ENCODE measurements around the gene ITGAV.

The ITGAV gene

DNA sequence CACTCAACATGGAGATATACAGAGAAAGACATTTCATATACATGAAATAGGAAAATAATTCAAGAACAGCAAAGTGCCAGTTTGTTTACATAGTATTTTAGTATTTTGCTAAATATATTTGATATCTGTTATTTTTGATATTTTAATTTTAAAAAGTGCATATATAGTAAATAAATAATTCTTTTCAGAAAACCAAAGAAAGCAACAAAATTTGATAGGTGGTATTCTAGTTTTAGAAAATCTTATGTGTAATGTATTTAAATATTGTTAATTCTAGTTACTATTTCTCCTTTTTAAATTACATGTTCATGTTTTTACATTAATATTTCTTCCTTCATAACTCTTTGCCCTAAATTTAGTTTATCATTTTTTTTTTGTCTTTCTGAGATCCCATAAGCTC is 69.5 kb downstream of the ITGAV start:
- in situ Hi-C loops (cut with HindIII; ENCODE audit: low sequenced_read_pairs): no loop called here

DNA sequence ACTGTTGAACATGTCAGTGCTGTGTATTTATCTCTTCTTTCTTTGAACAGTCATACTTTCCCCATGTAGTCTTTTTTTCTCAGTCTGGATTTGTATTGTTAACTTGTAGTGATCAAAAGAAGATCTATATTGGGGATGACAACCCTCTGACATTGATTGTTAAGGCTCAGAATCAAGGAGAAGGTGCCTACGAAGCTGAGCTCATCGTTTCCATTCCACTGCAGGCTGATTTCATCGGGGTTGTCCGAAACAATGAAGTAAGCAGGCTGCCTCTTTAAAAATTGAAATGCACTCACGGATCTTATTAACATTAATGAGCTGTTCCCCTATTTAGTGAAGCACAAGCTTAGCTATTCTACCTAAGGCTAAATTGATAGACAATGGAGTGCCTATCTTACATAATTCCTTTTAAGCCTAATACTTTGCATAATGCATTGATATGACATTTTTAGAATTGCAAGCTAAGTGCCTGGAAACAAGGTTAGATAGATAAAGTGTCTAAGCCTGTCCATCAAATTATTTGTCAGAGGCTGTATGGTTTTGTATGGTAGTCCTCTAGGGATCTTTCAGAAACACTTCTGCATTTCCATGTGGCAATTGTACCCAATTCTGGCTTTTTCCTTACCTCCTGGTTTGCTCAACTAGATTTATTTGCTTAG is 74.7 kb downstream of the ITGAV start:
- in situ Hi-C loops (cut with HindIII; ENCODE audit: low sequenced_read_pairs): no loop called here

DNA sequence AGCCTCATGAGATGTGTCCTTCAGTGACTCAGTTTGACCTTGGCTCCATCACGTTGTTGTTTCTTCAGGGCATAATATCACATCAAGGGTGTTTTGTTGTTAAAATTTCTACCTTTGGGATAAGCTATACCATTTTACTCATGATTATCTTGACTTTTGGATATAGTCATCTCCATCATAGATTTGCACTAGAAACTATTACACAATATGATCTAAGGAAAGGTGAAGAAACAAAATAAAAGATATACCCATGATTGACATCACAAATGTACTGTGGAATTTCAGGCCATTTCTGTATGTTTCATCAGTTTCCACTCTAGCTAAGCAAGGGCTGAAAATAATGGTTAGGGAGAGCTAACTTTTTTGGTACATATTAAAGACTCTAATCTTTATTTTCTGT is 79.3 kb downstream of the ITGAV start:
- in situ Hi-C loops (cut with HindIII; ENCODE audit: low sequenced_read_pairs): no loop called here

DNA sequence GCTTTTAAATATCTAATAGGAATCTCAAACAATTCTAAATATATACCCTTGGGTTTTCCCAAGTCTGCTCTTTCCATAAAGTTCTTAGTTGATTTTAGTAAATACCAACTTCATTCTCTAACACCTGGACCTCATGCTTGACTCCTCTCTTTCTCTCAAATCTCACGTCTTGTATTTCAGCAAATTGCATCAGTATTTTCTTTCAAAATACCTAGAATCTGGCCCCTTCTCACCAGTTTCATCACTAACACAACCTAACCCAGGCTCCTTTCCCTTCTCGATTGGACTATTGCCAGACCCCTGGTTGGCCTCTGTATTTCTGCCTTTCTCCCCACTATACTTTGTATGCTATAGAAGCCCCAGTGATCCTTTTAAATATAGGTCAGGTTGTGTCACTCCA is 81.0 kb downstream of the ITGAV start:
- in situ Hi-C loops (cut with HindIII; ENCODE audit: low sequenced_read_pairs): no loop called here

DNA sequence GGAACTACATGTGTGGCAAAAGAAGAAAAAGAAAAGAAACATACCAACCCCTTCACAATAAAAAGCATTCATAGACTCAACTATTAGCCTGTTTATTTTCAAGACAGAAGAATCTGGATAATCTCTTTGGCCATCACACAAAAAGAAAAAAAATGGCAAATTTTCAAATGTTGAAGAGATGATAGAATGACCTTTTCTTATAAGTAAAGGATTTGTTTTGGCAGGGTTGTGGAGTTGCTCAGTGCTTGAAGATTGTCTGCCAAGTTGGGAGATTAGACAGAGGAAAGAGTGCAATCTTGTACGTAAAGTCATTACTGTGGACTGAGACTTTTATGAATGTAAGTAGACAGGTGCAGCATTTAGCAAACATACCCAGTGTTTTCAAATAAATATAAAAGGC is 85.5 kb downstream of the ITGAV start:
- in situ Hi-C loops (cut with HindIII; ENCODE audit: low sequenced_read_pairs): no loop called here

GRCh38 chr2:186683341-186683740 is 93.5 kb downstream of the ITGAV start:
- in situ Hi-C loops (cut with HindIII; ENCODE audit: low sequenced_read_pairs): no loop called here

DNA sequence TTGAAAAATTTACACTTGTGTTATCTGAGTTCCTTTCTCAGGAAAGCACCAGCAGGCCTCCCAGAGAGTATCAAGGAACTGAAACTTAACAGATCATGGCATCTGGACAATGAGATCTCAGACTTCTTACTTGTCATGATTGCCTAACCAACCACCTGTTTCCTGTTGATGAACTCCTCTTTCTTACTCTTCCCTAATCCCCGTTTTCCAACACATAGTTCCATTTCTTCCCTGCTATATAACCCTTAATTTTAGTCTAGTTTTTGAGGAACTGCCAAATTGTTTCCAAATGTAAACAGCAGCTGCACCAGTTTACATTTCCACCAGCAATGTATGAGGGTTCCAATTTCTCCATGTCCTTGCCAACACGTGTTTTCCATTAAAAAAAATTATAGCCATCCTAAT is 98.0 kb downstream of the ITGAV start:
- in situ Hi-C loops (cut with HindIII; ENCODE audit: low sequenced_read_pairs): no loop called here

- in situ Hi-C loops (cut with HindIII; ENCODE audit: low sequenced_read_pairs): no loop called here
Measured at GRCh38 chr2:186688813-186689212, 99.0 kb downstream of the ITGAV start.

DNA sequence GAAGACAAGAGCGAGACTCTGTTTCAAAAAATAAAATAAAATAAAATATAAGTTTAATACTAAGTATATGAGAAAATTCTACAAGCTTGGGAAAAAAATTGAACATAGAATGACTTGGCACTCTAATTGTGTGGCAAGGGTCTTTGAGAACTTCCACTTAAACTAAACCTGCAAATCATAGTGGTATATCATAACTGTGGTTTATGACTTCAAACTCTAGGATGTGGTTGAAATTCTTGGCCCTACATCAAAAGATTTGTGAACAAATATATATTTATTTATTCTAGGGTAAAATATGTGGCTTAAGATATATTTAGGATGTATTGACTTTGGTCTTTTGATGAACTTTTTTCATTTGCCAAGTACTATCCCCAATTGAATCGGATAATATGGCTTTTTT is 100.9 kb downstream of the ITGAV start:
- in situ Hi-C loops (cut with HindIII; ENCODE audit: low sequenced_read_pairs): no loop called here

DNA sequence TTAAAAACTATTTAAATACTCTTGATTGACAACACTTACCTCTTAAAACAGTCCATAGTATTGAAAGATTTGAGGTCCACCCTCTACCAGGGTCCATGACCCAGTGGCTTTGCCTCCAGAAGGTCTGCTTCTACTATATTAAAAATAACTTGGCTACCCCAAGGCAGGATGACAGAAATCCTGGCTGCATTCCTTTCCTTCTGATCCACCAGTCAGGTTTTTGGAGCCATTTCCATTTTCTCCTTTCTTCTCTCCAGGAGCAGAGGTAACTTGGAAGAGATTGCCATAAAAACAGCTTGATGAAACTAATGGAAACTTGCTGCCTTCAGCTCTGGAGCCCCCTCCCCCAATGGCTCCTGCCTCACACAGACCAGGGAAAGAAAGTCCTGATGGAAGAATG is 101.4 kb downstream of the ITGAV start:
- in situ Hi-C loops (cut with HindIII; ENCODE audit: low sequenced_read_pairs): no loop called here

DNA sequence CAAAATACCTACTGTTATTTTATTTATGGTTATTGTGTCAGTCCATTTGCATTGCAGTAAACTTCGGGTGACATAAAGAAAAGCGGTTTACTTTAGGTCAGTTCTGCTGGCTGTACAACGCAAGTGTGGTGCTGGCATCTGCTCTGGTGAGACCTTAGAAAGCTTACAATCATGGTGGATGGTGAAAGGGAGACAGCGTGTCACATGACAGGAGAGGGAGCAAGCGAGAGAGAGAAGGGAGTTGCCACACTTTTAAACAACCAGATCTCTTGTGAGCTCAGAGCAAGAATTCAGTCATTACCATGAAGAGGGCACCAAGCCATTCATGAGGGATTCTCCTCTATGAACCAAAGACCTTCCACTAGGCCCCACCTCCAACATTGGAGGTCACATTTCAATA is 102.0 kb downstream of the ITGAV start:
- in situ Hi-C loops (cut with HindIII; ENCODE audit: low sequenced_read_pairs): no loop called here

GRCh38 chr2:186693446-186693832 is 103.6 kb downstream of the ITGAV start:
- in situ Hi-C loops (cut with HindIII; ENCODE audit: low sequenced_read_pairs): no loop called here

- in situ Hi-C loops (cut with HindIII; ENCODE audit: low sequenced_read_pairs): no loop called here
Measured at GRCh38 chr2:186695081-186695756, 105.4 kb downstream of the ITGAV start.

- in situ Hi-C loops (cut with HindIII; ENCODE audit: low sequenced_read_pairs): no loop called here
Measured at GRCh38 chr2:186696290-186696689, 106.4 kb downstream of the ITGAV start.

DNA sequence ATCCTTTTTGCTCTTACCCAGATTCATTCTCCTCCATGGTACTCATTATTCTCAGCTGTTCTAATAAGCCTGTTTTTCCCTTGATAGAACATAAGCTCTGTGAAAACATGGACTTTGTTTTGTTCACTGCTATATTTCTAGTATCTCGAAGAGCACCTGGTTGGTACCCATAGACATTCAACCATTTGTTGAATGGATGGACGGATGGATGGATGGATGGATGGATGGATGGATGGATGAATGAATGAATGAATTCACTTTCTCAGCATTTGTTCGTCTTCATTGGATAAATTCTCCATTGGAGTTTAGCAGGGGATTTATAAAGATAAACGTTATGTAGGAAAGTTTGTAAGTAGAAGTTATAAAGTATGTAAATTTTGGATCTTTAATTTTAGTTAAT is 106.9 kb downstream of the ITGAV start:
- in situ Hi-C loops (cut with HindIII; ENCODE audit: low sequenced_read_pairs): no loop called here

DNA sequence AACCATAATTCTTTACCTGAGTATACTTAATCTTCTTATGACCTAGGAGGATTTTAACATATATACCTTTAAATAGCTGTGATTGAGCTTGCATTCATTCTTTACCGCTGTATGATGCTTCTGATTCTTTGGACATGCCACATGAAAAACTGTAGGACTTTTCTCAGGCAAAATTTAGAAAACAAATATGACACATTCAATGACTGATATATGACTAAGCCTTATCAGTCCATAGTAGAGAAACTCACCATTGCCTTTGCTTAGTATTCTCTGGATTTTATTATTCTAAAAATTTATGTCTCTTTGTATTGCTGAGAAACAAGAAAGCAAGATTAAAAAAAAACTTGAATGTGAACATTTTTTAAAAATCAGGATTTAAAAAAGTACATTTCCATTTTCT is 107.7 kb downstream of the ITGAV start:
- in situ Hi-C loops (cut with HindIII; ENCODE audit: low sequenced_read_pairs): no loop called here

- in situ Hi-C loops (cut with HindIII; ENCODE audit: low sequenced_read_pairs): no loop called here
Measured at GRCh38 chr2:186699742-186700141, 109.9 kb downstream of the ITGAV start.

- in situ Hi-C loops (cut with HindIII; ENCODE audit: low sequenced_read_pairs): no loop called here
Measured at GRCh38 chr2:186702006-186702405, 112.2 kb downstream of the ITGAV start.

DNA sequence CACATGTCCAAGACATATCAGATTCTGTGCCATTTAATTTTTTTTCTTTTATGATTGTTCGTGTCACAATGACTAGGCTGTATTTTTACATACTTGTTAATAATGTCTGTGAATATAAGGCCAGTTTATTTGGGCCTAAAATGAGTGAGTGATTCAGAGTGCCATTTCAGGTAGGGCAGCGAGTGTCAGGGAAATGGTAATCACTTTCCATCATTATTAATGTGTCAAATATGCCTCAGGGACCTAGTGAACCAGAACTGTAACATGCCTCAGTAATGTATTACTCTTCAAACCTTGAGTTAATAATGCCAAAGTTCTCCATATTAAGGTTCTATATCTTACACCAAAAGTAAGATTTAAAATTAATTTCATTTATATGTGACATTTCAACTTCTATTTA is 112.6 kb downstream of the ITGAV start:
- in situ Hi-C loops (cut with HindIII; ENCODE audit: low sequenced_read_pairs): no loop called here

DNA sequence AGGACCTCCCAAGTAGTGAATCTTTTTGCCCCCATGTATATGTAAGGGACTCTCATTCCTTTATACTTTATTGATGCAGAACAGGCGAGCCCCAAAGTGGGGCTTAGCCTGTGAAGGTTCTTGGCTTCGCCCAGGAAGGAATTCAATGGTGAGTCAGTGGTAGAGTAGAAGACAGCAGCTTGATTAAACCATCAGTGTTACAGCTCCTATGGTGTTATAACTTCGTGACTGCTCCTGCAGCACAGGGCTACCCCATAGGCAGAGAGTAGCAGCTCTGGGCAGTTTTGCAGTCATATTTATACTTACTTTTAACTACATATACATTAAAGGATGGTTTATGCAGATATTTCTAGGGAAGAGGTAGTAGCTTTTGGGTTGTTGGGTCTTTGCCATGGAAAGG is 115.0 kb downstream of the ITGAV start:
- in situ Hi-C loops (cut with HindIII; ENCODE audit: low sequenced_read_pairs): no loop called here

- in situ Hi-C loops (cut with HindIII; ENCODE audit: low sequenced_read_pairs): no loop called here
Measured at GRCh38 chr2:186709529-186710450, 119.9 kb downstream of the ITGAV start.

DNA sequence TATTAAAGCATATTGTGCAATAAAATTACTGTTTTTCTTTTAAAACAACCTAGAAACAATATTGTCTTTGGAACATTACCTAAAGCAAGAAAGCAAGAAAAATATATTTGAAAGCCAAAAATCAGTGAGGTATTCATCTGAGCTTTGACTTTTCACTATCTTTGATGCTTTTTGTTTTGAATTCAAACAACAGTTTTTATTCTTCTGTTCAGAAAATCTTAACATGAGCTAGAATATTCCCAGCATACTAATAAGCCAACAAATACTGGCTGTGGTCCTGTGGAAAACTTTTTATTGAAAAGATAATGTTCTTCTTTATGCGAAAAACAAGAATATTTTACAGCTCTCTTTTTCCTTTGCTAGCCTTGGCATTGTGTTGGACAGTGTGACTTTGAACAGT is 123.8 kb downstream of the ITGAV start:
- in situ Hi-C loops (cut with HindIII; ENCODE audit: low sequenced_read_pairs): no loop called here

All from DLD1 (cell line).